NCI-H2171 (cell line): ENCODE results near the gene SOWAHA.
"Not testable (repeated sequence)": the region's sequence is repeated elsewhere in the genome, so short reads cannot be mapped to it uniquely, and the experiment has no call there.

Experiments used
- DNase-seq: peaks from one replicate; lab custom pipeline; 2025; lab: John Stamatoyannopoulos, UW

Gene SOWAHA

GRCh38 chr5:132777209-132778069, 35.7 kb upstream of the SOWAHA start, which contains the start of gene SEPTIN8:
SEPTIN8 (minus strand) TSS chr5:132777239; CDS start chr5:132777137, 102 bp downstream.
- no peak for DNase-seq

- no peak for DNase-seq
Observed at GRCh38 chr5:132778129-132778528, 35.0 kb upstream of the SOWAHA start.

GRCh38 chr5:132778856-132779255, 34.2 kb upstream of the SOWAHA start:
- no peak for DNase-seq

- no peak for DNase-seq
Observed at GRCh38 chr5:132779961-132780360, 33.1 kb upstream of the SOWAHA start.

GRCh38 chr5:132780577-132780976, 32.5 kb upstream of the SOWAHA start:
- no peak for DNase-seq

GRCh38 chr5:132781029-132781428, 32.1 kb upstream of the SOWAHA start:
- no peak for DNase-seq

GRCh38 chr5:132782101-132782500, 31.0 kb upstream of the SOWAHA start:
- DNase-seq, result no peak

GRCh38 chr5:132785365-132785764, 27.7 kb upstream of the SOWAHA start:
- no peak for DNase-seq

- DNase-seq, result no peak
Observed at GRCh38 chr5:132785864-132786263, 27.2 kb upstream of the SOWAHA start.

- no peak for DNase-seq
Observed at GRCh38 chr5:132787076-132787475, 26.0 kb upstream of the SOWAHA start.

GRCh38 chr5:132788508-132788907, 24.6 kb upstream of the SOWAHA start:
- no peak for DNase-seq

- no peak for DNase-seq
Observed at GRCh38 chr5:132788990-132789886, 23.9 kb upstream of the SOWAHA start.

- DNase-seq, result no peak
Observed at GRCh38 chr5:132790201-132790865, 22.8 kb upstream of the SOWAHA start.

- DNase-seq, result no peak
Observed at GRCh38 chr5:132791026-132791425, 22.1 kb upstream of the SOWAHA start.

- DNase-seq, result no peak
Observed at GRCh38 chr5:132797651-132798050, 15.5 kb upstream of the SOWAHA start.

GRCh38 chr5:132799392-132799791, 13.7 kb upstream of the SOWAHA start:
- DNase-seq, result no peak

GRCh38 chr5:132800545-132800944, 12.6 kb upstream of the SOWAHA start:
- no peak for DNase-seq

- no peak for DNase-seq
Observed at GRCh38 chr5:132802044-132802684, 10.9 kb upstream of the SOWAHA start.

GRCh38 chr5:132802685-132803066, 10.4 kb upstream of the SOWAHA start:
- not testable (repeated sequence) for DNase-seq

- DNase-seq, result not testable (repeated sequence)
Observed at GRCh38 chr5:132804219-132804618, 8.9 kb upstream of the SOWAHA start.

- DNase-seq, result not testable (repeated sequence)
Observed at GRCh38 chr5:132805872-132806271, 7.2 kb upstream of the SOWAHA start.

GRCh38 chr5:132806804-132807162, 6.3 kb upstream of the SOWAHA start:
- DNase-seq, result not testable (repeated sequence)
